Measurements from ENCODE around the gene SMYD3.

DNA sequence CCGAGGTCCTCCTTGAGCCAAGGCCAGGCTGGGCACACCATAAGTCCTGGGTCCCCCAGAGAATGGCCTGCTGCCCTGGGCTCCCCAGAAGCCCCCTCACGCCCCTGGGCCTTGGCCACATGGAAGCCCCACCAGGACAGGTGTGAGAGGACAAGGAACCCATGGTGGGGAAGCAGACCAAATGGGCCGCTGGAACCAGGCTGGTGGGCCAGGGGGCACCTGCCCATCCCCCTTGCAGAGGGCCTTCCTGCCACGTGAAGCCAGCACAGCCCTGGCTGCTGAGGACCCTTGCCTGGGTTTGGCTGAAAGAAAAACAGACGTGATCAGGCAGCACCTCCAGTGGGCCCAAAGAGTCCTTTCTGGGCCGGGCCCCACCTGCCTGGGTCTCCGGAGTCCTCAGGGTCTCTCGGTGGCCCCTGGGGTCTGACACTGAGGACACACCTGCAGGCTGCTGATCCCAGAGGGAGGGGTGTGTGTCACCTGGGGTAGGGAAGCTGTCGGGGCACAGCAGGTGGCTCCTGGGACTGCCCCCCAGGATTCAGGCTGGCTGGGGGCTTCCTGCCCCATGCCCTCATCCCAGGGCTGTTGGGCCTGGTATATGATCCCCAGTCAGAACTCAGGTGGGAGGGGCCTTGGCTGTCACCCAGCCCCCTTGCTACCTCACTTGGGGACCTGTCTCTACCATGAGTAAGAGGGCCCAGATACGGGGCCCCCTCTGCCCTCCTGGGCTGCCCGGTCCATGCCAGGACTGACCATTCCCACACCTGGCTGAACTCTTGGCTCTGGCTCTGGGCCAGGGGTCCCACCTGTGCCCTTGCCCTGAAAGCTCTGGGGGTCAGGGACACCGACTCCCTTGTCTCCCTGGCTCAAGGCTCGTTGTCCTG lies 3.3 kb upstream of the SMYD3 start:
- TF ChIP-seq, protein P1, sequence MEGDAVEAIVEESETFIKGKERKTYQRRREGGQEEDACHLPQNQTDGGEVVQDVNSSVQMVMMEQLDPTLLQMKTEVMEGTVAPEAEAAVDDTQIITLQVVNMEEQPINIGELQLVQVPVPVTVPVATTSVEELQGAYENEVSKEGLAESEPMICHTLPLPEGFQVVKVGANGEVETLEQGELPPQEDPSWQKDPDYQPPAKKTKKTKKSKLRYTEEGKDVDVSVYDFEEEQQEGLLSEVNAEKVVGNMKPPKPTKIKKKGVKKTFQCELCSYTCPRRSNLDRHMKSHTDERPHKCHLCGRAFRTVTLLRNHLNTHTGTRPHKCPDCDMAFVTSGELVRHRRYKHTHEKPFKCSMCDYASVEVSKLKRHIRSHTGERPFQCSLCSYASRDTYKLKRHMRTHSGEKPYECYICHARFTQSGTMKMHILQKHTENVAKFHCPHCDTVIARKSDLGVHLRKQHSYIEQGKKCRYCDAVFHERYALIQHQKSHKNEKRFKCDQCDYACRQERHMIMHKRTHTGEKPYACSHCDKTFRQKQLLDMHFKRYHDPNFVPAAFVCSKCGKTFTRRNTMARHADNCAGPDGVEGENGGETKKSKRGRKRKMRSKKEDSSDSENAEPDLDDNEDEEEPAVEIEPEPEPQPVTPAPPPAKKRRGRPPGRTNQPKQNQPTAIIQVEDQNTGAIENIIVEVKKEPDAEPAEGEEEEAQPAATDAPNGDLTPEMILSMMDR (IDR thresholded peaks at IDR 0.05) = no peak
- no peak for TF ChIP-seq POLR2A (IDR thresholded peaks at IDR 0.05)

Data from heart left ventricle (tissue), 13 donors.